HG03354 (cell line): Measurements from ENCODE around the gene RFX7.
"Not testable (repeated sequence)": the region's sequence is repeated elsewhere in the genome, so short reads cannot be mapped to it uniquely, and the experiment has no call there.

ENCODE experiments used
- ATAC-seq: cut with Tn5 transposase; IDR thresholded peaks from one replicate; pipeline ENCODE4 v1.9.1; 2021; ENCODE audit warnings: mild to moderate bottlenecking; ENCODE audit not compliant: unreplicated experiment, poor library complexity, severe bottlenecking

The RFX7 gene

DNA sequence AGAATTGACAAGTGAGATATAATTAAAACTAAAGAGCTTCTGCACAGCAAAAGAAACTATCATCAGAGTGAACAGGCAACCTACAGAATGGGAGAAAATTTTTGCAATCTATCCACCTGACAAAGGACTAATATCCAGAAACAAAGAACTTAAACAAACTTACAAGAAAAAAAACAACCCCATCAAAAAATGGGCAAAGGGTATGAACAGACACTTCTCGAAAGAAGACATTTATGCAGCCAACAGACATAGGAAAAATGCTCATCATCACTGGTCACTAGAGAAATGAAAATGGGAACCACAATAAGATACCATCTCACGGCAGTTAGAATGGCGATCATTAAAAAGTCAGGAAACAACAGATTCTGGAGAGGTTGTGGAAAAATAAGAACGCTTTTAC lies 88.9 kb downstream of the RFX7 start:
- not testable (repeated sequence) for ATAC-seq

DNA sequence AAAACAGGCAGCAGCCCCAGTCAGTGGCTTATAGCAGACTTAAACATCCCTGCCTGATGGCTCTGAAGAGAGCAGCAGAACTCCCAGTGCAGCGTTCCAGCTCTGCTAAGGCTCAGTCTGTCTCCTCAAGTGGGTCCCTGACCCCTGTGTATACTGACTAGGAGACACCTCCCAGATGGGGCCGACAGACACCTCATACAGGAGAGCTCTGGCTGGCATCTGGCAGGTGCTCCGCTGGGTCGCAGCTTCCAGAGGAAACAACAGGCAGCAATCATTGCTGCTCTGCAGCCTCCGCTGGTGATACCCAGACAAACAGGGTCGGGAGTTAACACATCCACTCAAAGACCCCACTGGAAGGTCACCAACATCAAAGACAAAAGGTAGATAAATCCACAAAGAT lies 93.5 kb downstream of the RFX7 start:
- ATAC-seq, result no peak

DNA sequence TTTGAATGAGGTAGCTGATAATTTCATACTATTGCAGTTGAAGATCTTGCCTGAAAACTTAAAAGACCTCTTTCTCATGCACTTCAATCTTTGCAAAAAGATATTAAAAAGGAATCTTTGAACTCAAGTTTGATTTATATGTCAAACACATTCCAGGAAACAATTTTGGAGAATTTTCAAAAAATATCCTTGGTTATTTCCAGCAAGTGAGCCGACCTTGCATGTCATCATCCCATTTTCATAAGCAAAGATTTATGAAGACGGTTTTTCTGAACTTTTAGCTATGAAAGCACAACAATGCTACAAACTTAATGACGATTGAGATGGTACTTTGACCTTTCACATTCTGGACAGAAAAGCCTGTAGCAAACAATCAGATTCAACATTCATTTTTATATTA lies 95.6 kb downstream of the RFX7 start:
- no peak for ATAC-seq

DNA sequence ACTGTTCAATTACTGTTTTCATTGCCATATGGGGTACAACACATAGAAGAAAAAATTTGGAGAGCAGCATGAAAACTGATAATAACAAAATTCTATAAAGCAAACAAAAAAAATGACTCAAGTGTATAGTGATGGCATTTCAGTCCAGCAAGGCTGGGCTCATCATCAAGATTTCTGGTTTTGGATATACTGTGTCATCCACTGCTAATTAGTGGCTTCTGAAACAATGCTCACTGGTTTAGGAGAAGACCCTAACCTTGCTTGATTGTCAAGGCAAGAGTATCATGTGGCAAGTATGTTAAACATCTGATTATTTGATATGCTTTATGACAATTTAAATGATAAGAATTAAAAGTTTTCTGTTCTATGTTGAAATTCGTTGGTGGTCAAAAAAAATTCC lies 96.9 kb downstream of the RFX7 start:
- ATAC-seq, result no peak

DNA sequence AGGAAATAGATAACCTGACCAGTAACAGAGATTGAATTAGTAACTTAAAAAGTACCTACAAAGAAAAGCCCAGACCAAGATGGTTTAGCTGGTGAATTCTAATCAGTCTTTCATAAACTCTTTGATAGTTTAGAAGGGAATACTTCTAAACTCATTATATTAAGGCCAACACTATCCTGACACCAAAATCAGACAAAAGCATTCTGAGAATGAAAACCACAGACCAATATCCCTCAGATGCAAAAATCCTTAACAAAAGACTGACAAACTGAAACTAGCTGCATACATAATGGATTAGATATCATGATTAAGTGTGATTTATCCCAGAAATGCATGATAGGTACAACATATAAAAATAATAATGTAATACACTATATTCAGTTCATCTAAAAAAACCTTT lies 115.6 kb downstream of the RFX7 start:
- ATAC-seq, result no peak

DNA sequence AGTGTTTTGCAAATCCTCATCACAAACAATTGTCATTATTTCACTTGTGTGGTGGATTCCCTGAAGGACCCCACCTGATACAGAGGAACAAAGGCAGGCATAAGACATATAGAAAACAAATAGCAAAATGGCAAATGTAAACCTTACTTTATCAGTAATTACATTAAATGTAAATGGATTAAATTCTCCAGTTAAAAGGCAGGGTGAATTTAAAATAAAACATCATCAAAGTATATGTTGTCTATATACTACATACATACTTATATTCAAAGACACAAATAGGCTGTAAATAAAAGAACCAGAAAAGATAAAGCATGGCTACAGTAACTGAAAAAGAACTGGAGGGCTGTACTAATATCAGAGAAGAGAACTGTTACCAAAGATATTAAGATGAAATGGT lies 117.3 kb downstream of the RFX7 start:
- no peak for ATAC-seq

DNA sequence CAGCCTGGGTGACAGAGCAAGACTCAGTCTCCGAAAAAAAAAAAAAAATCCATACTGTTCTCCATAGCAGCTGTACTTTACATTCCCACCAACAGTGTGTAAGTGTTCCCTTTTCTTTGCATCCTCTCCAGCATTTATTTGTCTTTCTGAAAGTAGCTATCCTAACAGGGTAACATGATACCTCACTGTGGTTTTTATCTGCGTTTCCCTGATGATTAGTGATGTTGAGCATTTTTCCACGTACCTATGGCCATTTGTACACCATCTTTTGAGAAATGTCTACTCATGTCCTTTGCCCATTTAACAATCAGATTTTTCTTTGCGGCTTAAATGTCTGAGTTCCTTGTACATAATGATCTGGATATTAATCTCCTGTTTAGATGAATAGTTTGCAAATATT lies 119.3 kb downstream of the RFX7 start:
- ATAC-seq, result no peak

DNA sequence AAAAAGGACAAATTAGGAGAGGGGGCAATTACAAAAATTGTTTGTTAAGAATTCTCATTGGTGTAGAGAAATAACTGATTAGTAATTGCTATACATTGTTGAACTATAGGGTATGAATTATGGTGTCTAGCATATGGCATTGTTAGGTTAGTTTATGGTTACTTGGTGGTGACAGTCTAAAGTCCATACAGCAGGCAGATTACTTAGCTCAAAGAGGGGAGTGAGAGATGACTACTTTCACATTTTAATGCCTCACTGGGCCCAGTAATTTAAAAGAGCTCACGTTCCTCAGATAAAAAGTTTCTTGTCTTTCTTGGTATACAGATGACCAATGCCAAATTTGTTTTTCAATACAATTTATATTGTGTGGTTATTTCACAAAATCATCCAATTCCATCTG lies 137.8 kb downstream of the RFX7 start:
- ATAC-seq, result no peak

DNA sequence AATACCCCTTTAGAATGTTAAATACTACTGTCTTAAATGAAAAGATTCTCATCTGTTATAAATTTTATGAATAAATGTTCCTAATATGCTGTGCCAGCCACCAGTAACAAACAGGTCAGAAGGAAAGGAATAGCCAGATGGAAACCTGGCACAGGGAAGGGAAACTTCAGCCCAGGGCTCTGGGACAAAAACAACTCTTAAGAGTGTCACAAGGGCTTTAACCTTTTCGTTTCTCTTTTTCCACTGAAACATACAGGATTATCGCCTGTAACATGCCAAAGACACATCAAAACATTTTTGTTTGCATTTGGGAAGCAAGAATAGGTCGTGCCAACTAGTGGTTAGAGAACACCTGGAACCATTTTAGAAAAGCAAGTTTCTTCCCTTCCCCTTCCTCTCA lies 141.2 kb downstream of the RFX7 start:
- ATAC-seq, result no peak

DNA sequence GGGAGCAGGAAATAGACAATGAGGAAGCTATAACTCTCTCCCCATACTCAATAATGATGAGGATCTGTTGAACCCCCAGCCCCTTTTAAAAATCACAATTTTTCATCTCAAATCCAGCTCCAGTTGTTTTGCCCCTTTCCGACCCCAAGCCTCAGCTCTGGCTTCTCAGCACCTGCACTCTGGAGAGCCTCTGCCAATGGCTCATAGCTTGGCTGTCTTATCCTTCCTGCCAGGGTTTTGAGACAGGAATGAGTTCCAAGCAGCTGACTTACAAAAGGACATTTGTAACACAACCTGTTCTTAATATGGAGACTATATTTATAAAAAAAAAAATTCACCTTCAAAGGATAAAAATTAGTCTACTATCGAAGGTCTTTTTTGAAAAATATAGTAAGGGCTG lies 144.4 kb downstream of the RFX7 start:
- ATAC-seq, result no peak

DNA sequence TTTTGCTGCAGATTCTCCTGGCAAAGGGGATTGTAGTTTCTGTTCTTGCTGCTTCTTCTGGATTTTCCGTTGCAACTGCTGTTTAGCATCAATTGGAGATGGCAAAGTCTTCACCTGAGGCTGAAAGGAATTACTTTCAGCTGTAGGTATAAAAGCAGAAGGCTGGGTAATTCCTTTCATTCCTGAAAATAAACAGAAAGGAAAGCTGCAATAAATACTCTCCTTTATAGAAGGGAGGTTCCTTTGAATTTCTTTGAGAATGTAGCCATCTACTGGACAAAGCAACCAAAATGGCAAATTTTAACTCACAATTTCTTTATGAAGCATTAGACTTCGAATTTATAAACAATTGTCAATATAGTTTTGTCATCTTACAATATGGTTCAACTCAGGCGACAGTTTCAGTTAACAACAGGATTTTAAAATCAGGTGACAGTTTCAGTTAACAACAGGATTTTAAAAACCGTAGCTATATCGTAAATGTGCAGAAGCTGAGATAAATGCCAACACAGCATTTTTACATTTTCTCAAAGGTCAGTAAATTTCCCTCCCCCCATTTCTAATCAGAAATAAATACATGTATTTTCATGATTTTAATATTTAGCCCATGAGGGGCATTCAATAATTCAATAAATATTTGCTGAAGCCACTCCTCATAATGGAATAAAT lies 145.3 kb downstream of the RFX7 start:
- no peak for ATAC-seq

DNA sequence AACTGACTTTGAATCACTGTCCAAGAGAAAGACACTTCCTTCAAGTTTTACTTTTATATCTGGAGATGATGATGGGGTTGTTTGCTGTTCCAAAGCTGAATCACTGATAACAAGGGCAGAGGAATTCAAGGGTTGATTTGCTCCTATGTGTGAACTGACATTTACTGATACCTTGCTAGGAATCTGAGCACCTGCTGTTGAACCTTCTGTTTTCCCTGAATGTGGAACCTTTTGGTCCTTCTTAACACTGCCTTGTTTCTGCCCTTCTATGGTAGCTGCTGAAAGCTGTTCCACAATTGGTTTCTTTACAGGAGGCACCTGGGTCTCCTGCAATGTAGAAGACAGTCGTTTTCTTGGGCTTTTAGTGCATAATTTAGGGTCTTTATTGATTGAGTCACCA lies 148.3 kb downstream of the RFX7 start:
- no peak for ATAC-seq

DNA sequence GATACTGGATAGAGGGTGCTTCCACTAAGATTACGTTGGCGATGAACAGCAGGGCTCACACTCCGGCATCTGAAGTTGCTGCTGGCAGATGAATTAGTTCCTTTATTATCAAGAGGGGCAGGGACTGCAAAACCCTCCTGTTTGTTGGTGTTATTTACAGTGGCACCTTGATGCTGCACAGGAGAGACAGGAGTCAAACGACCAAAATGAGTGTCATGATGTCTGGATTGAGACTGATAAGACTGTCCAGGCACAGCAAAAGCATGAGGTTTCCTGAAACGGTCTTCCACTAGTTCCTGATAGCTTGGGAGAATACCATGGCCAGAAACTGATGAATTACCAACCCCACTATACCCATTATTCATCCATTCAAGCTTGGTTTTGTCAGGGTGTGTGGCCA lies 149.5 kb downstream of the RFX7 start:
- ATAC-seq, result no peak

DNA sequence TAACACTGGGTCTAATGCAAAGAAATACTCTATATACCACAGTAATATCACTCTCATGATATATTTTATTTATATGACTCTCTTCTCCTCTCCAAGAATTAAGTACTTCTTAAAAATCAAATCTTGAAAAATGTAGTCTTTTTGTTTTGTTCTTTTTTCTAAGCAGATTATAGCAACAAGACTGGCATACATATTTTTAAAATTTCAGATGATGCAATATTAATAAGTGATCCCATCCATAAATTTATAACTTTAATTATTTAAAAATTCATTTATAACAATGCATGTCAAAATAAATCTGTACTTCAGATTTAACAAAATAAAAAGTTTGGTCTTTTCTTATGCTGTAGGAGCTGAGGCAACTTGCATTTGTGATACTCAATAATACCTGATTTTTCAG lies 155.3 kb downstream of the RFX7 start:
- no peak for ATAC-seq

DNA sequence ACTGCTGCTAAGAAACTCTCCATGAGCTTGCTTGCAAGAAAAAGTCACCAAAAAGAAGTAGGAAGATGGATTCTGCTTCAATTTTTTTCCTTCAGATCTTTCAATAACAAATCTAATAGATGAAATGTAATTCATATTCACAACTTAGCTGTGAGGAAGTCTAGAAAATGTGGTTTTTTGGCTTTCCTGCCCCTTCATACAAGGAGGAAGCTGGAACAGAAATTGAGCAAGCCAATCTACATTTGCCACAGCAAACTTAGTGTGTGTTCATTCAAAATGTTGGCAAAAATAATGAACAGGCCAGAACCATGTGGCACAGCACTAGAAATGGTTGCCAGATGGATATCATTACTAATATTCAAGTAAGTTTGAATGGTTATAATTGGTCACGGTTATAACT lies 157.1 kb downstream of the RFX7 start:
- ATAC-seq, result no peak

DNA sequence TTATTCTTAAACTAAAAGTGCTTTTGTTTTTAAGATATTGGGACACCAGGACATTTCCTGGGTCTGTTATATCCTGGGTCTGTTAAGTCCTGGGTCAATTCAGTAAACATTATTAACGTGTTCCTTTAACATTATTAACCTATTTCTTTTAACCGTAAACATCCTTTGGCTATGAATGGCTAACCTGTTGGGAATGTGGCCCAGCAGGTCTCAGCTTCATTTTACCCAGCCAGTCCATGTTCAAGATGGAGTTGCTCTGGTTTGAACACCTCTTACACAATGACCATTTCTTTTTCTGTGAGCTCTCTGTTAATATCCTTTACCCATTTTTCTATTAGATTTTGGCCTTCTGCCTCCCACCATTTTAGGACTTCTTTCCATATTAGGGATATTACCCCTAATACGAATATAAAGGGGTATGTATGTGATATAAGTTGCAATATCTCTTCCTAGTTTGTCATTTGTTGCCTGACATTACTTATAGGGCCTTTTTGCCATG lies 161.4 kb downstream of the RFX7 start:
- no peak for ATAC-seq

DNA sequence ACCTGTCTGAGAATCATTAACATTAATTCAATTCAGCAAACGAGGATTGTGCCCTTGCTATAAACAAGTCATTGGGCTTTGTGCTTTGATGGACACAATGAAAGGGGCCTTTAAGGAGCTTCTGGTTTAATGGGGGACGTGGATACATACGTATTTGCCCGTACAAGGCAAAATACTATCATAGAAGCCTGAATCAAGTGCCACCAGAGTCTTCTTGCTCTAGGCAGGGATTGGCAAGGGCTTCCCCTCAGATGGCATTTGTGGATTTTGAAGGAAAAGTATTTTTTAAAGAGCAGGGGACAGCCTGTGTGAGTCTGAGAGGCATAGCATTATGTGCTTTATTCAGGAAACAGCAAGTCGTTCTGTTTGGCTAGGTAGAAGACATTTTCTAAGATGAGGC lies 166.6 kb downstream of the RFX7 start:
- ATAC-seq, result no peak

DNA sequence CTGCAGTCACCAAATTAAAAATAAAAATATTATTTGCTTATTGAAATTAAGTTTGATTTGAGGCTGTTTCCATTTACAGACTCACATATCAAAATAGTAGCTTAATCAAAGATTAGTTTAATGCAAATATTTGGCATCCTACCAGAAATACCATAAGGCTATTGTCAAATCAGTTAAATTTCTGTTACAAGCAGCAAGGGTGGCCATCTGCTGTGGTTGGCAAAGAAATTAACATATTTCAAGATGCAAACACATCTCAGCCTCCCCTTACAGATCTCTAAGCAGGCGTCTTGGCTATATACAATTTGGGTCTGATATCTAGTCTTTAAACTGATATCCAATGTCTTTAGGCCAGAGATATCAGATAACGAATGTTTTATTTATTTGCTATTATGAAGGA lies 167.0 kb downstream of the RFX7 start:
- no peak for ATAC-seq

DNA sequence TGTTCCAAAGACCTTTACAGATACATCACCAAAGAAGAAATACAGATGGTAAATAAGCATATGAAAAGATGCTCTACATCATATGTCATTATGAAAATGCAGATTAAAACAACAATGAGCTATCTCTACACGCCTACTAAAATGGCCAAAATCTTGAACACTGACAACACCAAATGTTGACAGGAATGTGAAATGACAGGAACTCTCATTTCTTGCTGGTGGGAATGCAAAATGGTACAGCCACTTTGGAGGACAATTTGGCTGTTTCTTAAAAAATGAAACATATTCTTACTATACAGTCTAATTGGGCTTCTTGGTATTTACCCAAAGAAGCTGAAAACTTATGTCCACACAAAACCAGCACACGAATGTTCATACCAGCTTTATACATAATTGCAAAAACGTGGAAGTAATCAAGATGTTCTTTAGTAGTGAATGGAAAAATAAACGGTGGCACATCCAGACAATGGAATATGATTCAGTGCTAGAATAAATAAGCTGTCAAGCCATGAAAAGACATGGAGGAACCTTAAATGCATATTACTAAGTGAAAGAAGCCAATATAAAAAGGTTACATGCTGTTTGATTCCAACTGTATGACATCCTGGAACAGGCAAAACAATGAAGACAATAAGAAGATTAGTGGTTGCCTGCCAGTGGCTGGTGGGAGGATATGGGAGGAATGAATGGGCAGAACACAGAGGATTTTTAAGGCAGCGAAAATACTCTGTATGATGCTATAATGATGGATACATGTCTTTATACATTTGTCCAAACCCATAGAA lies 169.0 kb downstream of the RFX7 start:
- no peak for ATAC-seq

DNA sequence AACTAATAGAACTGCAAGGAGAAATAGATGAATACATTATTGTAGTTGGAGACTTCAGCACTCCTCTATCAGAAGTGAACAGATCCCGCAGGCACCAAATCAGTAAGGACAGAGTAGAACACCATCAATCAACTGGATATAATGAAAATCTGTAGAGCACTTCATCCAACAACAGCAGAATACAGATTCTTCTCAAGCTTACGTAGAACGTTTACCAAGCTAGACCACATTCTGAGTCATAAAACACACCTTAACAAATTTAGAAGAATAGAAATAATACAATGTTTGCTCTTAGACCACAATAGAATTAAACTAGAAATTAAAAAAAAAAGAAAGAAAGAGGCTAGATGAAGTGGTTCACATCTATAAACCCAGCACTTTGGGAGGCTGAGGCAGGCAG lies 179.5 kb downstream of the RFX7 start:
- no peak for ATAC-seq

DNA sequence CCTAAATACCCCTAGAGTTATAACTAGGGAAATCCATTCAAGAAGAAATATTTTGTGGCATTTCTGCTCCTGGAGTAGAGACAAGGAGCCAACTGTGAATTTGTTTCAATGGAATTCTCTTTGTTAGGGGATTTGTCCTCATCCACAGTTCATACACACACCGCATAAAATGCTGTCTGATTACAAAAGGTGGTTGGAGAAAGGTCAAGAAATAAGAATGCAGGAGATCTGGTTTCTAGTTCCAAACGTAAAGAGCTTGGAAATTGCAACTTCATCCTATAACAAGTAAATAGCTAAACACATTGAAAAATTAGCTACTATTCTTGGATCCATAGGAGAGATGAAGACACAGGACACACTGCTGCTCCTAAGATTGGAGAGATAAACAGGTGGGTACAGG lies 184.0 kb downstream of the RFX7 start:
- no peak for ATAC-seq
